NCI-H128 (cell line): ENCODE measurements around the gene RARA.

ENCODE experiments used
- DNase-seq: peaks from one replicate; lab custom pipeline; 2025; ENCODE audit not compliant: unreplicated experiment; lab: John Stamatoyannopoulos, UW

The RARA gene

DNA sequence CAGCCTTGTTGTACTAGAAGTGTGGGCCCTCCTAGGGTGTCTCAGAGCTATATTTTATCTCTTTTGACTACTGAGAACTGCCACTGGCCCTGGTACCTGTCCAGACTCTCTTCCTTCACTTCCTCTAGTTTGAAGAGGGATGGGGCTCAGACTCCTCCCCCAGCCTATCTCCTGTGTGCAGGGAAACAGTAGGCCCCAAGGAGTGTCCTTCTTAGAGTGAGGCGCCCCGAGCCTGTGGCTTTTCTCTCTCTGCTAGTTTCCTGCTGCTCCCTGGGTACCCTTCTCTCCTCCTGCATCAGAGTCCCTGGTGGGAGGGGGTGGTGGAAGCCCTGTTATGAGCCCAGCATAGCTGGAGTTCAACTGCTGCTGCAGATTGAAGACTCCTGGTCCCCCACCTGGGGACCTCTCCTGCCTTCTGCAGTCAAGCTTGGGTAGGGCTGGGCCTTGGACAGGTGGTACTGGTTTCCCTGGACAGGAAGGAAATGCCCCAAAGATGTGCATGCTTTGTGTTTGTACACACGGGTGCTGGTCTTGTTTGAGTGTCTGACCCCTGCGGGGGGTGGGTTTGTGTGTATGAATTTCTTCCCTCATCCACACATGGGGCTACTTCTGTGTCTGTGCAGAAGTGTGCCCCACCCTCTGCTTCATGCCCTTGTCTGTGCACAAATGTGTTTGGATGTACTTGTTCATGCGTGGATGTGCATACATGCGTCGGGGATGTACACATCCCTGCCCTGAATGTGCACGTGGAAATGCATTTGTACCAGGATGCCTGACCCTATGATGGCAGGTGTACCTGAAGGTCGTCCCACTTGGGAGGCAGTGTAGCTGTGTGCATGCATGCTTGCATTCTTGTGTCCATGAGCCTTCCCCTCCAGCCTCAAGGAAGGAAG, 6.9 kb downstream of the RARA start:
- no peak for DNase-seq

DNA sequence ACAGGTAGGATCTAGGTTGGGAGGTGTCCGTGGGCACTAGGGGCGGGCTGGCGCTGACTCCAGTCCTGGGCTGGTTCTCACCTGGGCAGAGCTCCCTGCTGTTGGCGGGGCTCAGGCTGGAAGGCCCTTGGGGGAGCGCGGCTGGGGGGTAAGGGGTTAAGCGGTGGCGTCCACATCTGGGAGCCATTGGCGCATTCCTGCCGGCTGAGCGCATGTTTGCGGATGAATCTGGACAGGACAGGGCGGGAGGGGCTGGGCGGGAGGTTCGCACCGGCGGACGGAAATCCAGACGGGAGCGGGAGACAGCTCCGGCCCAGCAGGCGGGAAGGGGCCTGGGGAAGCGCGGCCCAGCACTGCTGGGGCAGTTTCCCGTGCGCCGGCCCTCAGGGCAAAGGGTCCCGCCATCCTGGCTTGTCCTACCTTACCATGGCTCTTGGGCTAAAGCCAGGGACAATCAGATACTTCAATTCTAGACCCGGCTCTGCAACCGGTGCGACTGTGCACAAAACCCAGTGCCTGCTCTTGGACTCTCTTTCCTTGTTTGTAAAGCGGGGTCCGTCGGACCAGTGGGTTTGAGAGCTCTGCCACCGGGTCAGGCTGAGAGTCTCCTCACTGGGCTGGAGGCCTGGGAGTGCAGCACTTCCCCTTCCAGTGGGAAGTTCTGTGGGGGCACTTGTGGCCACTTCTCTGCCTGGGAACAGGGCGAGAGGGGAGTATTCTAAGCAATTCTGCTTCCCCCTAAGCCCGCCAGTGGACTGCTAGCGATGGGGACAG, 7.8 kb downstream of the RARA start:
- DNase-seq = no peak

DNA sequence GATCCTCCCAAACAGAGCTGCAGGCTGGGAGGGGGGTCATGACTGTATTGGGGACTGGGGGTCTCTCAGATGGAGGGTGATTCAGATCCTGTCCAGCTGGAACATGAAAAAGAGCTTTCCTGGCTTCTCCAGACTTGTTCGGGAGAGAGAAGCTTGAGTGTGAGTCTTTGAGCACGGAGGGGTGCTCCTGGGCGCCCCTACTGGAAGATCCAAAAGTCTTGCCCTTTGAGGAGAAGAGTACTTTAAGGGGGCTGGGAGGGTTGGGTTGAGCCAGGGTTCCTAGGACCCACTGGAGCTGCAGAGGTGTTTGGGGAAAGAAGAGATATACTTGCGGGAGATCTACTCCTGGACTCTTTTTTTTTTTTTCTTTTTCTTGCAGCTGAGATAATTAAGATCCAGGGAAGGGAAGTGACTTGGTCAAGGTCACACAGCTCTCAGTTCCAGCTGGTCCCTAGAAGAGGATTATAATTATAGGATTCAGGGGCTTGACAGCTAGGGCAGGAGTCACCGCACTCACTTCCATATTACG, 8.4 kb downstream of the RARA start:
- no peak for DNase-seq

DNA sequence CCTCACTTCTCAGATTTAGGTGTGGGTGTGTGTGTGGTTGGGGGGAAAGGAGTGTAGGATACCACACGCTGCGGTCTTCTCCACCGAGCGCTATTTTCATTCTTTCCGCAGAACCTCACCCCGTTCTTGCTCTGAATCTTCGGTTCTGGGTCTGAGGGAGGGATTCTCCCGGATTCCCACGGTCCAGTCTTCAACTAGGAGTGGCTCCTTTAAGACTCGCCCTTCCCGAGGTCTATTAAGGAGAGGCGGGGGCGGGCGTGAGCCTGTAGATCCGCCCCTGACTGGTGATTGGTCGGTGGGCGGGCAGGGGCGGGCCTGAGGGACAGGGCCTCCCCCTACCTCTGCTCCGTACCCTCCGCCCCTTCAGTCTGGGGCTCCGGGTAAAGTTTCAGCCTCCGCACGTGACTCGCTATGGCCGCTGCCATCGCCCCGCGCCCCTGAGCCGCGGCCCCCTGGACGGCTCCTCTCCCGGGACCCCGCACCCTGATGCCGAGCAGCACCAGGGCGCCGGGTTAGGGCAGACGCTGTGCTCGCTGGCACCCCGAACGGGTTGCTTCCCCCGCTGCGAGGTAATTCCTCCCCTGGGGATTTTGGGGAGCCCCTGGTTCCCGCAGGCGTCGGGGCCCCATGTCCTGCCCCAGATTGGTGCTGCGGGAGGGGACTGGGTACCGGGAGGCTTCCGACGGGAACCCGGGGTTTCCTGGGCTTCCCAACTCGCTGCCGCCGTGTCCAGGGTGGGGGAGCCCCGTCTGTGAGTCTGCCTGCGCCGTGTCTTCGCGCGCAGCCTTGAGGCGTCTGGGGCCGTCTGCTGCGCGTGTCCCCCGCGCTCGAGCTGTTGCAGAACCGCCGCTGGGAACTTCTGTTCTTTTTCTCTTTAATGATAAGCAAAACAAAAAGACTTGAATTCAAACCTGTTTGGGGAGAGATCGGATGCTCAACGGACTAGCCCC, 9.2 kb downstream of the RARA start:
- DNase-seq = peak; percentile 43

- DNase-seq = no peak
Observed at GRCh38 chr17:40318830-40319391, 9.9 kb downstream of the RARA start.

DNA sequence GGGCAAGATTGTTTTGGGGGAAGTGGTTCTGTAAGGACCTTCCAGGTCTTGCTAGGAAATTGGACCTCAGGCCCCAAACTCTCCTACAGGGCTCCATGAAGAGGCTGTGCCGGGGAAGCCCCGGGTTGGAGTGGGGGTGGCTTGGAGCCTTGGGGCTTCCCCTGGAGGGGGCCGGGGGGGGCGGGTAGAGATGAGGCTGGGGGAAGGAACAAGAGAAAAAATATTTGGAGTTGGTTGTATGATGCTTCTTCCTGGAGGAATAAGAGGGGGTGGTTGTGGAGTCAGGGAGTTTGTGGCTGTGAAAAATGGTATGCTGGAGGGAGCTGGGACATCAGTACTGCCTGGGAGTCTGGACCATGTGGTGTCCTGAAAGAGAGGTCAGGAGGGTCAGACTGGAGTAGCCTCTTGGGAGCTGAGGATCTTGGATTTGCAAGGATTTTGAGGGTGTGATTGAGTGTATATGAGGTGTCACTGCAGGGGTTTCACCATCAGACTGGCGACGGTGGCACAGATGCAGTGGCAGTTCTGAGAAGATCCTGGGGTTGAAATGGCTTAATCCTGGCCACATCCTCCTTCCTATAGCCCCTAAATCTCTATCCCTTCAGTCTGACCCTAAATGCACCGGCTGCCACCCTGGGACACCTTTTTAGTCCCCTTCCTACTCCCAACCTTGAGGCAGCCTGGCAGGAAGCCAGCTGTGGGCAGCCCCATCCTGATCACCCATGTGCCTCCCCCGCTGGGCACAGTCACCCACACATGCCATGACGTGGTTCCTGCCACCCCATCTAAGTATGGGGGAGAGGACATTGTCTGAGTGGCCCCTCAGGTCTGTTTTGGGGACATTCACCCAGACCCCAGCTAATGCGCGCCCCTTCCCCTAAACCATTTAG, 10.9 kb downstream of the RARA start:
- no peak for DNase-seq

DNA sequence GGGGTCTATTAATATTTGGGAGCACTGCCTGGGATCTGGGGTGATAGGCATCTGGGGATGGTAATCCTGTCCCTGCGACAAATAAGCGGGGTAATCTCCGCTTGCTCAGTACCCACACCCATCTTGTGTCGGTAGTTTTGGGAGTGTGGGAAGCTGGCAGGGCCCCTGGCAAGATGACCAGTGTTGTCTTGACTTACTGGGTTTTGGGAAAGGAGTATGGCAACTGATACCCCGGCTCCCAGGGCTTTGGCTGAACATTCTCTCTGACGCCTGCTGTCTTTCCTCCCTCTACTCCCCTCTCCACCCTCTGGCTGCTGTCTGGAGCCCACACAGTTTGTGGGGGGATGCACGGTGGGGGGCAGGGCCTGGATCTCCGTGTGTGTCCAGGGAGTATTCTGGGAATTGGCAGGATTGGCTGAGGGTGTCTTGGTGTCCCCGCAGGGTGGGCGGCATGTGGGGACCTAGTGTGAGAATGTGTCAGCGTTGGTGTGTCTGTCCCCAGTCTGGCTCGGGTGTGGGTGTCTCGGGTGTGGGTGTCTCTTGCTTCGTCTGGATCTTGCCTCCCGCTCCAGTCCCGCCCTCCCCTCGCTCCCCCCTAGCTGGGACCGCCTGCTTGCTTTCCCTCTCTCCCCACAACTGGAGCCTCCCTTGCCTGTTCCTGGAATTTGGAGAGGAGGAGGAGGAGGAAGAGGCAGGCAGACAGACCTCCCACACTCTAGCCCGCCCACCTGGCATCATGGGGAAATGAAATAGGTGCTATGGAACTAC, 12.0 kb downstream of the RARA start:
- no peak for DNase-seq

DNA sequence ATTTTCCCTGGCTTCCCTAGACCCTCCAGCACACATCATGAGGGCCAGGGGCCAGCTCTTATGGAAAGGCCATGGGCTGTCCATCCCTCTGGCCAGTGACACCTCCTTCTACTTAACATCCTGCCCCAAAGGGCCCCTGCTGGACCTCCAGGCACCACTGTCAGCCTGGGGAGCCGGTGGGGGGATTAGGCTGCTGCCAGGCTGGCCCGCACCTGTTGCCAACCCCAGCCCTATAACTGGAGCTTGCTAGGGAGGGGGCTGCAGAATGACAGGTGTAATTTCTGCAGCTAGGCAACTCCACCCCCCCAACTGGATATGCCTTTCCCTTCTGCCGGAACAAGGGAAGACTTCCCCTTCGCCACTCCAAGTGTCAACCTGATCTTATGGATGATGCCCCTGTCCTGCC, 12.5 kb downstream of the RARA start:
- DNase-seq = no peak

DNA sequence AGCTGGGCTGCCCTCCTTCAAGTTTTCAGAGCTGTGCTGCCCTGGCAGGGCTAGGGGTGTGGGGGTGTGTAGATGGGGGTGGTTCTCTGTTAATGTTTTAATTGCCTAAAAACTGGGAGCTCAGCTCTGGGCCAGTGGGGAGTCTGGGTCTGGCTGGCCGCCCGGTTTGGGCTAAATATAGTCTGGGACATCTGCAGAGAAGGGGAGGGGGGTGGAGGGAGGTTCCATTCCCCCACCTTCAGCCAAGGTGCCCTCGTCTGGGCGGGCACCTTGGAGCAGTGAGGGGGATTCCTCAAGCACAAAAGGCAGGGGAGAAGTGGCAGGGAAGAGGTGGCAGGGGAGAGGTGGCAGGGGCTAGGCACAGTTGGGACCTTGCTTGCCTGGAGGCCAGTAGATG, 13.0 kb downstream of the RARA start:
- no peak for DNase-seq

GRCh38 chr17:40322358-40323315, 13.7 kb downstream of the RARA start:
- DNase-seq = no peak

- no peak for DNase-seq
Observed at GRCh38 chr17:40323391-40324381, 14.7 kb downstream of the RARA start.

GRCh38 chr17:40325156-40326013, 16.4 kb downstream of the RARA start:
- DNase-seq = no peak

GRCh38 chr17:40326014-40326831, 17.2 kb downstream of the RARA start:
- no peak for DNase-seq

- no peak for DNase-seq
Observed at GRCh38 chr17:40326832-40327199, 17.8 kb downstream of the RARA start.

DNA sequence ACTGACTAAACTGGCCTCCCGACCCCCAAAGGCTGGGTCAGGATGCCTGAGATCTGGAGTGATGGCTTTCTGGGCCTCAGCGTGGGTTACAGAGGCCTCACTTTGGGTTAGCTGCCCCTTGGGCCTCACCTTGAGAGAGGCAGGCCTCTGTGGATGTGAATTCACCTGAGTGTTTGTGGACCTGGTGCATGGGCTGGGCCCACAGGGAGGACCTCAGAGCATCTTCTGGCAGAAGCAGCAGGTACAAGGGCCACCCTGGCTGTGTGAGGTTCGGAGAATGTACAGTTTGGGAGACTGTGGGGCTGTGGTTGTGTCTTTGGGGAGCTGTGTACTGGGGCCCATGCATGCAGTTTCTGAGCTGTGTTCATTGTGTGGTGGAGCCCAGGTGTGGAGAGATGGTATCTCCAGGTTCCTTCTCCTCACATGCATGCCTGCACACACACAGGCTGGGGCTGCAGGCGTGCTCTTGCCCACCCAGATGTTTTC, 18.3 kb downstream of the RARA start:
- no peak for DNase-seq
